ENCODE data around the gene IFT25. TPM values are rescaled to one million over a fixed set of nuclear protein-coding genes. Genes with fewer than 3 reads are reported as not detected.

Gene IFT25
- total RNA-seq, 4 donors from 2014 or later: 17.4 to 20.8 (median 17.6) TPM

DNA sequence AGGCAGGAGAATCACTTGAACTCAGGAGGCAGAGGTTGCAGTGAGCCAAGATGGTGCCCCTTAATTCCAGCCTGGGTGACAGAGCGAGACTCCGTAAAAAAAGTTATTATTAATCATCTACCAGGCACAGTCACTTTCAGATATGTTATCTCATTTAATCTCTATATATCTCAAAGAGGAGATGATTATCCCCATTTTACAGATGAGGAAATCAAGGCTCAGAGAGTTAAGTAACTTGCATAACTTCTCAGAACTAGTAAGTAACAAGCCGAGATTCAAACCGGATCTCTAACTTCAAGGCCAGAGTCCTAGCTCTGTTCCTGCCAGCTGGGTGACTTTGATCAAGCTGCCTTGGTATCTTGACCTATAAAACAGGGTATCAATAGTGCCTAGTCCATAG is 34.1 kb downstream of the IFT25 start:
- no peak for TF ChIP-seq EP300 (IDR thresholded peaks at IDR 0.05)
- no peaks in the 10 kb centered on the region for H3K27me3 ChIP-seq
- H3K9me3 ChIP-seq: no peaks in the 10 kb centered on the region
- over 99% methylated on average over 4 of the region's 4 CpGs for WGBS
- H3K36me3 ChIP-seq: peaks cover 0 to 25% (median 18%) of the 10 kb centered on the region in 4 donors
- H3K4me3 ChIP-seq: no peak overlapping the region
- no peak for DNase-seq (ENCODE audit: extremely low spot score)
- H3K27ac ChIP-seq (replicated peaks in 1 of 4): no peak overlapping the region
- intact Hi-C loops (cut with DNase I): no loop called here
- no peaks in the 10 kb centered on the region for H3K4me1 ChIP-seq

DNA sequence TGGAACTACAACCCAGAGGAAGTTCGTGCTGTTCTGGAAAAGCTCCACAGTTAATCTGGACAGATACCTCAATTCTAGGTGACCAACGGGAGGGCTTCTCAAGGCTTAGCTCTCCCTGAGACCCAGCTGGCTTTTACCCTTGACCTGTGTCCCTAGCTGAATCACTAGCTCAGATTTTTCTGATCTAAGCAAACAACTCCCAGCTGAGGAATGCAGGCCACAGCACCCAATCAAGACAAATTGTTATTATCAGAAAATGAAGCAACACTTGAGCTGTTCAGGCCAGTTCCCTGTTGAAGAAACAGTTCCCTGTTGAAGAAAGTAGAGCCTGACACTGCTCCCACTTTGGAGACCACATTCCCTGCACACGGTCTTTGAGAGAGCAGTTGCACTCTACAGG is 35.6 kb downstream of the IFT25 start:
- TF ChIP-seq, protein P1, sequence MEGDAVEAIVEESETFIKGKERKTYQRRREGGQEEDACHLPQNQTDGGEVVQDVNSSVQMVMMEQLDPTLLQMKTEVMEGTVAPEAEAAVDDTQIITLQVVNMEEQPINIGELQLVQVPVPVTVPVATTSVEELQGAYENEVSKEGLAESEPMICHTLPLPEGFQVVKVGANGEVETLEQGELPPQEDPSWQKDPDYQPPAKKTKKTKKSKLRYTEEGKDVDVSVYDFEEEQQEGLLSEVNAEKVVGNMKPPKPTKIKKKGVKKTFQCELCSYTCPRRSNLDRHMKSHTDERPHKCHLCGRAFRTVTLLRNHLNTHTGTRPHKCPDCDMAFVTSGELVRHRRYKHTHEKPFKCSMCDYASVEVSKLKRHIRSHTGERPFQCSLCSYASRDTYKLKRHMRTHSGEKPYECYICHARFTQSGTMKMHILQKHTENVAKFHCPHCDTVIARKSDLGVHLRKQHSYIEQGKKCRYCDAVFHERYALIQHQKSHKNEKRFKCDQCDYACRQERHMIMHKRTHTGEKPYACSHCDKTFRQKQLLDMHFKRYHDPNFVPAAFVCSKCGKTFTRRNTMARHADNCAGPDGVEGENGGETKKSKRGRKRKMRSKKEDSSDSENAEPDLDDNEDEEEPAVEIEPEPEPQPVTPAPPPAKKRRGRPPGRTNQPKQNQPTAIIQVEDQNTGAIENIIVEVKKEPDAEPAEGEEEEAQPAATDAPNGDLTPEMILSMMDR (IDR thresholded peaks at IDR 0.05): no peak
- TF ChIP-seq POLR2AphosphoS5 (IDR thresholded peaks at IDR 0.05) (no peak), EP300 (IDR thresholded peaks at IDR 0.05) (no peak), POLR2A (IDR thresholded peaks at IDR 0.05; ENCODE audit: low read depth) (no peak)
- DNase-seq (ENCODE audit: extremely low spot score): peak; percentile 55
- Histone ChIP-seq H3K36me3 (peaks cover 0 to 24% (median 14%) of the 10 kb centered on the region in 4 donors), H3K4me3 (no peak overlapping the region), H3K4me1 (no peaks in the 10 kb centered on the region), H3K9me3 (no peaks in the 10 kb centered on the region), H3K27ac (replicated peaks in 1 of 4) (no peak overlapping the region), H3K27me3 (no peaks in the 10 kb centered on the region)
- intact Hi-C loops (cut with DNase I): no loop called here
- 84% methylated on average over 3 of the region's 3 CpGs for WGBS

DNA sequence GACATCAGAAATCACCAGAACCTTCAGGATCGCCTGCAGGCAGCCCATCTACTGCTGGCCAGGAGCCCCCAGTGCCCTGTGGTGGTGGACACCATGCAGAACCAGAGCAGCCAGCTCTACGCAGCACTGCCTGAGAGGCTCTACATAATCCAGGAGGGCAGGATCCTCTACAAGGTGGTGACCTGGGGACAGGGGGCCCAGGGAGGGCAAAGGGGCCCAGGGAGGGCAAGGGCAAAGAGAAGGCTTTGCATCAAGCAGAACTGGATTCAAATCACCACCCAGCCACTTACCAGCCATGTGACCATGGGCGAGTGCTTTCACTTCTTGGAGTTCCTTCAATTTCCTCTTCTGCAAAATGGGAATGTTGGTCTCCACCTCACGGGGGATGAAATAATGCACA is 39.4 kb downstream of the IFT25 start:
- no peak overlapping the region for H3K27ac ChIP-seq (replicated peaks in 1 of 4)
- peaks cover 0 to 7% (median under 1%) of the 10 kb centered on the region in 4 donors for H3K36me3 ChIP-seq
- H3K27me3 ChIP-seq: no peaks in the 10 kb centered on the region
- 91% methylated on average over 4 of the region's 4 CpGs for WGBS
- TF ChIP-seq POLR2A (IDR thresholded peaks at IDR 0.05; ENCODE audit: low read depth) (no peak), POLR2AphosphoS5 (IDR thresholded peaks at IDR 0.05) (no peak), EP300 (IDR thresholded peaks at IDR 0.05) (no peak)
- TF ChIP-seq, protein P1 (IDR thresholded peaks at IDR 0.05): no peak
- no peak overlapping the region for H3K4me3 ChIP-seq
- H3K4me1 ChIP-seq: peaks cover 0 to 8% (median 0%) of the 10 kb centered on the region in 4 donors
- H3K9me3 ChIP-seq: no peaks in the 10 kb centered on the region
- intact Hi-C loops (cut with DNase I): no loop called here
- no peak for DNase-seq (ENCODE audit: extremely low spot score)

DNA sequence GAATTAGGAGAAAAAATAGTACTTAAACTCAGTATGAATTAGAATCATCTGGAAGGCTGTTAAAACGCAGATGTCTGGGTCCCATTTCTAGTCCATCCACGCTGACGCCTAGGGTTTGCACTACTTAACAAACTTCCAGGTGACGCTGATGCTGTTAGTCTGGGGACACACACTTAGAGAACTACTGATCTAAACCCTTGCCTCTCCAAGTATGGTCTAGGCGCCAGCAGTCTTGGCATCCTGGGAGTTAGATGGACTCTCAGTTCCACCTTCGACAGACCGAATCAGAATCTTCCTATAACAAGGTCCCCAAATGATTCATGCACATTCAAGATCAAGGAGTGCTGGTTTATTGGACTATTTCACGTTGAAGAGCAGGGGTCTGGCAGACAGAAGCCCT is 40.0 kb downstream of the IFT25 start:
- TF ChIP-seq POLR2AphosphoS5 (IDR thresholded peaks at IDR 0.05) (no peak), POLR2A (IDR thresholded peaks at IDR 0.05; ENCODE audit: low read depth) (no peak), EP300 (IDR thresholded peaks at IDR 0.05) (no peak)
- TF ChIP-seq, protein P1 (IDR thresholded peaks at IDR 0.05): no peak
- H3K9me3 ChIP-seq: no peaks in the 10 kb centered on the region
- no peak for DNase-seq (ENCODE audit: extremely low spot score)
- H3K27ac ChIP-seq (replicated peaks in 1 of 4): no peak overlapping the region
- WGBS: 95% methylated on average over 8 of the region's 8 CpGs
- peaks cover 0 to 8% (median 0%) of the 10 kb centered on the region in 4 donors for H3K4me1 ChIP-seq
- intact Hi-C loops (cut with DNase I): no loop called here
- no peaks in the 10 kb centered on the region for H3K27me3 ChIP-seq
- H3K4me3 ChIP-seq: no peak overlapping the region
- peaks cover 0 to 7% (median 0%) of the 10 kb centered on the region in 4 donors for H3K36me3 ChIP-seq

DNA sequence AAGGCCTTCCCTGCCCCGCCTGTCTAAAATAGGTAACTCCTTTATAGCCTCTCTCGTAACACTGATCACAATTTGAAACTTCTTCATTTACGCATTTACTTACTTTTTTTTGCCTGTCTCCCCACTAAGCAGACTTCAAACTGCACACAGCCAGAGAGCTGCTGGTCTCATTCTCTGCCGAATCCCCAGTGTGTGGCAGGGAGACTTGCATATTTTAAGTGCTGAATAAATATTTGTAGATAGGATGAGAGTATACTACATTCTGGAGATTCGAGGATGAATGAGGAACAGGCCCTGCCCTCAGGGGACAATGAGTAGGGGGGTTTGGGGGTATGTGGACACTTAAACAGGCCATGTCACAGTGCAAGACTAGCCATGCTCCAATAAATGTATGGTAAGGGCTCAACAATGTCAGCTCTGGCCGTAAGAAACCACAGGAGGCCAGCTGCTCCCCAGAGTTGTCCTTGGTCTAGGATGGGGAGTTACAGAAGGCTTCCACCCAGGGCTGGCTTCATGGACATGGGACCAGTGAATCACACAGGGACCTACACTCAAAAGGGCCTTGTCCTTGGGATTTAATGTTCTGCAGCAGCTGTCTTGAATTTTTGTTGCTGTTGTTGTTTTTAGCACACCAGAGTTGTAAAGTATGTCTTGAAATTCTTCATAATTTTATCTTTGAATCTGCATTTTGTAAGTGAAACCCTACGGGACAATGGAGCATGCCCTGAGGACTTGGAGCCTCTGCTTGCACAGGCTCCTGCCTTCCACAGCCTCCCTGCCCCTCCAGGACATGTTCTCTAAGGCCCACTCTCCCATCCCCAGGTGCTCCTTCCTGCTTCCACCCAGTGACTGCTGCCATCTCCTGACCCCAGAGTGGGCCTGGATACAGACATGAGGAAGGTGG is 43.0 kb downstream of the IFT25 start:
- H3K4me3 ChIP-seq: no peak overlapping the region
- no peaks in the 10 kb centered on the region for H3K9me3 ChIP-seq
- H3K36me3 ChIP-seq: peaks cover 0 to 7% (median 0%) of the 10 kb centered on the region in 4 donors
- TF ChIP-seq POLR2A (IDR thresholded peaks at IDR 0.05; ENCODE audit: low read depth): no peak
- TF ChIP-seq EP300 (IDR thresholded peaks at IDR 0.05): no peak
- TF ChIP-seq, protein P1 (IDR thresholded peaks at IDR 0.05): no peak
- no peak for TF ChIP-seq POLR2AphosphoS5 (IDR thresholded peaks at IDR 0.05)
- H3K4me1 ChIP-seq: peaks cover 3 to 31% (median 25%) of the 10 kb centered on the region in 4 donors
- 83% methylated on average over 6 of the region's 7 CpGs for WGBS
- H3K27me3 ChIP-seq: no peaks in the 10 kb centered on the region
- intact Hi-C loops (cut with DNase I): no loop called here
- DNase-seq (ENCODE audit: extremely low spot score): no peak
- H3K27ac ChIP-seq (replicated peaks in 1 of 4): no peak overlapping the region
